ENCODE data around the gene GALM. TPM values are rescaled to one million over a fixed set of nuclear protein-coding genes. Genes with fewer than 3 reads are reported as not detected.
A peak's percentile ranks its signal among the peaks of the same experiment; 100 is the strongest.

GALM gene
- total RNA-seq, 3 donors from 2014 or later (not counting 1 experiment from before 2014, with no cell fraction given) = 4.0 to 12.4 (median 11.0) TPM

- WGBS (ENCODE audit: insufficient coverage) = 22% methylated on average over 4 of the region's 4 CpGs
- Histone ChIP-seq H3K27me3 (ENCODE audit: control insufficient read depth, insufficient read depth, low read length) (no peaks in the 10 kb centered on the region), H3K4me3 (ENCODE audit: low read length) (peak overlapping the region; percentile 85), H3K4me1 (ENCODE audit: control insufficient read depth, insufficient read depth, low read length) (peaks cover 32% of the 10 kb centered on the region), H3K9me3 (ENCODE audit: control insufficient read depth, insufficient read depth, low read length) (no peaks in the 10 kb centered on the region), H3K36me3 (ENCODE audit: control insufficient read depth, insufficient read depth, low read length) (no peaks in the 10 kb centered on the region), H3K27ac (ENCODE audit: low read length) (peak overlapping the region; percentile 59)
- no peaks in the 10 kb centered on the region for H3K9me3 Mint-ChIP-seq
- peak overlapping the region; percentile 81 for H3K4me3 Mint-ChIP-seq
- TF ChIP-seq CTCF (IDR thresholded peaks at IDR 0.05) = no peak
- DNase-seq = peak in 1 of 2 donors; percentile 56
- H3K36me3 Mint-ChIP-seq = no peaks in the 10 kb centered on the region
- peak; percentile 22 to 49 (median 32) for ATAC-seq
- no peaks in the 10 kb centered on the region for H3K27me3 Mint-ChIP-seq (ENCODE audit: low read depth in 2 of 2)
- peak overlapping the region; percentile 73 to 87 for H3K27ac Mint-ChIP-seq
- intact Hi-C loops (cut with micrococcal nuclease) = loop anchor here (5.0 kb wide), 1 partner anchor 64 kb away; the partner anchor contains the start of gene HNRNPLL
- peaks cover 35 to 40% of the 10 kb centered on the region in 2 donors for H3K4me1 Mint-ChIP-seq
Observed at GRCh38 chr2:38666556-38666910, 619 bp downstream of the GALM start.

- Histone ChIP-seq H3K9me3 (ENCODE audit: control insufficient read depth, insufficient read depth, low read length) (no peaks in the 10 kb centered on the region), H3K27me3 (ENCODE audit: control insufficient read depth, insufficient read depth, low read length) (no peaks in the 10 kb centered on the region), H3K27ac (ENCODE audit: low read length) (peak overlapping the region; percentile 59), H3K36me3 (ENCODE audit: control insufficient read depth, insufficient read depth, low read length) (no peaks in the 10 kb centered on the region), H3K4me1 (ENCODE audit: control insufficient read depth, insufficient read depth, low read length) (peaks cover 32% of the 10 kb centered on the region), H3K4me3 (ENCODE audit: low read length) (no peak overlapping the region)
- no peaks in the 10 kb centered on the region for H3K27me3 Mint-ChIP-seq (ENCODE audit: low read depth in 2 of 2)
- H3K27ac Mint-ChIP-seq = peak overlapping the region; percentile 73 to 87
- peak overlapping the region; percentile 81 for H3K4me3 Mint-ChIP-seq
- H3K9me3 Mint-ChIP-seq = no peaks in the 10 kb centered on the region
- intact Hi-C loops (cut with micrococcal nuclease) = loop anchor here (5.0 kb wide), 1 partner anchor 66 kb away; the partner anchor contains the start of gene HNRNPLL
- DNase-seq = no peak
- no peaks in the 10 kb centered on the region for H3K36me3 Mint-ChIP-seq
- WGBS (ENCODE audit: insufficient coverage) = 100% methylated on average over 2 of the region's 4 CpGs
- TF ChIP-seq CTCF (IDR thresholded peaks at IDR 0.05) = no peak
- peaks cover 35 to 43% of the 10 kb centered on the region in 2 donors for H3K4me1 Mint-ChIP-seq
- ATAC-seq = no peak
Observed at GRCh38 chr2:38668092-38668491, 2.2 kb downstream of the GALM start.

- Histone ChIP-seq H3K27ac (ENCODE audit: low read length) (no peak overlapping the region), H3K4me3 (ENCODE audit: low read length) (no peak overlapping the region), H3K9me3 (ENCODE audit: control insufficient read depth, insufficient read depth, low read length) (no peaks in the 10 kb centered on the region), H3K36me3 (ENCODE audit: control insufficient read depth, insufficient read depth, low read length) (no peaks in the 10 kb centered on the region), H3K27me3 (ENCODE audit: control insufficient read depth, insufficient read depth, low read length) (no peaks in the 10 kb centered on the region), H3K4me1 (ENCODE audit: control insufficient read depth, insufficient read depth, low read length) (peaks cover 32% of the 10 kb centered on the region)
- Mint-ChIP-seq H3K36me3 (no peaks in the 10 kb centered on the region), H3K27ac (peak overlapping the region in 1 of 2 donors; percentile 73), H3K9me3 (no peaks in the 10 kb centered on the region), H3K27me3 (ENCODE audit: low read depth in 2 of 2) (no peaks in the 10 kb centered on the region), H3K4me1 (peaks cover 35 to 43% of the 10 kb centered on the region in 2 donors), H3K4me3 (no peak overlapping the region)
- WGBS (ENCODE audit: insufficient coverage) = 98% methylated on average over 16 of the region's 16 CpGs
- ATAC-seq = no peak
- no peak for DNase-seq
- intact Hi-C loops (cut with micrococcal nuclease) = loop anchor here (5.0 kb wide), 1 partner anchor 67 kb away; the partner anchor contains the start of gene HNRNPLL
- TF ChIP-seq CTCF (IDR thresholded peaks at IDR 0.05) = no peak
Observed at GRCh38 chr2:38668779-38669479, 3.0 kb downstream of the GALM start.
